CD4-positive, alpha-beta T cell treated with Interleukin-6 for 4 hours (primary cell): Measurements from ENCODE around the gene DAAM2.

Experiments used
- DNase-seq: peaks from one replicate; pipeline ENCODE4 v3.0.0-alpha.2; 2020; ENCODE audit warnings: mixed read lengths

Gene DAAM2

DNA sequence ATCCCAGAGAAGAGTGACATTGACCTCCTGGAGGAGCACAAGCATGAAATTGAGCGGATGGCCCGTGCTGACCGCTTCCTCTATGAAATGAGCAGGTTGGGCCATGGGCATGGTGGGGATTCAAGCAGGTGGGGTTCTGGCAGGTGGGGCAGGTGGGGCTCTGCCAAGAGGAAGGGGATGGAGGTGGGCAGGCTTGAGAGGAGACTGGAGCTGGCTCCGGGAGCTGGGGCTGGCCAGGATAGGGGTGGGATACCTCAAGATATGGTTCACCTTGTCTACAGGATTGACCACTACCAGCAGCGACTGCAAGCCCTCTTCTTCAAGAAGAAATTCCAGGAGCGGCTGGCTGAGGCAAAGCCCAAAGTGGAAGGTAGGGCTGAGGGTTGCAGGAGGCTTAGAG lies 99.2 kb downstream of the DAAM2 start:
- DNase-seq = no peak

DNA sequence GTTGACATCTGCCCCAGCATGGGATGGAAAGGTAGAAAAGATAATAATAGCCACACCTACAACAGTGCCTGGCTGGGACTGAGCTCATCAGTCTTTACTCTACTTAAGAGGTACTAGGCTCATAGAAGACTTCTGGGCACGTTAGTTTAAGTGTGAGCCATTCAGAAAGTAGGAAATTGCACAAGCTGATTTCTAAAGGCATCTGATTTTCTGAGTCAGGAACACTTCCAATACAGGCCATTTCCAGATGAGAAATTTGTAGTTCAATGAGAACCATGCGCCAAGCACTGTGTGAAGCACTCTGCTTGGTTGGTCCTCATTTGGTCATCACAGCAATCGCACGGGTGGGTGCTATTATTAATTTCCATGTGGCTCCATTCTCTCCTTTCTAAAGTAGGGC lies 99.8 kb downstream of the DAAM2 start:
- DNase-seq = no peak

DNA sequence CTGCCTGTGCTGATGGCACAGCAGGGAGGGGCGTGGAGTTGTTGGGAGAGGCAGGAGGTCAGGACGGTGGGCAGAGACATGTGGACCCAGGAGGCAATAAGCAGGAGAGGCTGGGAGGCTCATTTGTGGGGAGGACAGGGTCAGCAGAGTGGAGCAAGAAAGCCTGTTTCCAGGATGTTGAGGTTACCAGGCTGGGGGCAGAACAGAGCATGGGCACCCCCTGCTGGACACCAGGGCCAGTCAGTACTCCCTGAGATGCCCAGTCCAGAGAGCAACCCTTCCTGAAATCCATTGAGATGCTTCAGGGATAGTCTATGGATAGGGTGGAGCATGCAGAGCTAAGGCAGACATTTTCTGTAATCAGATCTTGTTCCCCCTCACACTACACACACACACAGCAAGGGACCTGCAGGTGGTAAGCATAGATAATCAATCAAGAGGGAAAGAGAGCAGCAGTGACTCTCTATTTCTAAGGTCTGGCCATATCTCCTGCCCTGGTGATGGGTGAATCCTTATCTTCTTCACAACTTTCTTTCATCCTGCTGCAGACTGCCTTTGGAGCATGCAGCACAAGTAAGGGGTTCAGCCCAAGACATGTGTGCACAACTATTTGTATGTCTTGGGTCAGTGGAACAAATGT lies 100.4 kb downstream of the DAAM2 start:
- no peak for DNase-seq

DNA sequence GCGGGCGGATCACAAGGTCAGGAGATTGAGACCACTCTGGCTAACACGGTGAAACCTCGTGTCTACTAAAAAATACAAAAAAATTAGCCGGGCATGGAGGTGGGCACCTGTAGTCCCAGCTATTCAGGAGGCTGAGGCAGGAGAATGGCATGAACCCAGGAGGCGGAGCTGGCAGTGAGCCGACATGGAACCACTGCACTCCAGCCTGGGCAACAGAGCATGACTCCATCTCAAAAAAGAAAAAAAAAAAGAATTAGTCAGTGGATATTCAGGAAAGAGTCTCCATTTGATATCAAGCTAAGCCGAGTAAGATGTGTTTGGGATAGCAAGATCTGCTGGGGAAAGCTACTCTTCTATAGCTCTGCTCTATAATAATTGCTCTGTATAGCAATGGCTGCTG lies 101.1 kb downstream of the DAAM2 start:
- DNase-seq = no peak

GRCh38 chr6:39896701-39897100 lies 104.5 kb downstream of the DAAM2 start:
- no peak for DNase-seq

GRCh38 chr6:39897698-39898097 lies 105.5 kb downstream of the DAAM2 start:
- DNase-seq = no peak

DNA sequence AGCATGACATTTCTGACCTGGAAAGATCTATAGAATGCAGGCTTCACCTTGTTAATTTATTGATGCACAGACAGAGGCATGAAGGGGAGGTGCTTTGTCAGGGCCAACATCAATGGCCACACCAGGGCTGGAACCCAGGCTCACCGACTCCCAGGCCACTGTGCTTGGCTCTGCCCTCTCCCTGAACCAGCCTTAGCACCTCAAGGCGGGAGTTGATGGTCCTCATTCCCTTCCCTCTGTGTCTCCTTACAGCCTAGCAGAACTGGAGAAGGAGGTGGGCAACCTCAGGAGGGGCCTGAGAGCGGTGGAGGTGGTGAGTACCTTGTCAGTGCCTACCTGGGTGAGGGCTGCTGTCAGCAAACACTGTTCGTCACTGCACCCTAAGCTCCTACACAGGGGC lies 106.4 kb downstream of the DAAM2 start:
- DNase-seq = no peak

DNA sequence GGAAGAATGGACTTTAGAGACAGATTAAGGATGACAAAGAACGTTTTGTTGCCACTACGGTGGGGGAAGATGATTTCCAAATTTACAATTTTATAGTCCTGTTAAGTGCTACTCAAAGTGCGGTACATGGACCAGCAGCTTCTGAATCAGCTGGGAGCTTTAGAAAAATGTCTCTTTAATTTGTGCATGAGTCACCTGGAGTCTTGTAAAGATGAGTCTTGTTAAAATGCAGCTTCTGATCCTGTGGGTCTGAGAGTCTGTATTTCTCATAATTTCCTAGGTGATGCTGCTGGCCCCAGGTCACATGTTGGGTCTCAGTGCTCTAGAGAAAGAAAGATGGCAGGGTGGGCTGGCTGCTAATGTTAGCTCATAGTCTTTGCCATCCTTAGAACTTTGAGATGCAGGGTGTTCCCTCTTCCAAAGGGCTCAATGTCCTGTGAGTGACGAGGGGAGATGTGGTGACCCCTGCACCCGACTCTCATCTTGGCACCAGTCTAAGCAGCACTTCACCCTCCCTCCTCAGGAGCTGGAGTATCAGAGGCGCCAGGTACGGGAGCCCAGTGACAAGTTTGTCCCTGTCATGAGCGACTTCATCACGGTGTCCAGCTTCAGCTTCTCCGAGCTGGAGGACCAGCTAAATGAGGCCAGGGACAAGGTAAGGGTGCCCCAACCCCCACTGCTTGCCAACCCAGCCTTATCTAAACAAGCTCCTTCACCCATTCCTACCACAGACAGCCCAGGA lies 107.5 kb downstream of the DAAM2 start:
- no peak for DNase-seq

GRCh38 chr6:39901116-39901655 lies 109.0 kb downstream of the DAAM2 start:
- DNase-seq = no peak

- DNase-seq = no peak
These were observed 109.5 kb downstream of the DAAM2 start for GRCh38 chr6:39901670-39902069.

GRCh38 chr6:39902136-39902535 lies 110.0 kb downstream of the DAAM2 start:
- DNase-seq = no peak

- DNase-seq = no peak
These were observed 110.8 kb downstream of the DAAM2 start for GRCh38 chr6:39902786-39903465.

DNA sequence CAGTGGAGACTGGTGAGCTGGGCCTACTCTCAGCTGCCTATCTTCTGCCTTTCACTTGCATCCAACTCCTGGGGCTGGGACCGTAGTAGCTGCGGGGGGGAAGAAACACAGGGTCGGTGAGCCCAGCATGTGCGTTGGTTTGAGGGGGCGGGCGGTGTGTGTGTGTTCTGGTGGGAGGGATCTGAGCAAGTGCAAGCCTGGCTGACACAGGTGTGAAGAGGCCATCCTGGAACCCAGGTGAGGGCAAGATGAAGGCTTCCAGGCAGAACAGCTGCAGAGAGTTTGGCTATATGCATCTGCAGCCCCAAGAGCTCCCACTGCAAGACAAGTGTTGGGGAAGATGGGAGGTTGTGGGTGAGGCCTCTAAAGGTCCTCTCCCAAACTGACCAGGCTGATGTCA lies 111.5 kb downstream of the DAAM2 start:
- no peak for DNase-seq

DNA sequence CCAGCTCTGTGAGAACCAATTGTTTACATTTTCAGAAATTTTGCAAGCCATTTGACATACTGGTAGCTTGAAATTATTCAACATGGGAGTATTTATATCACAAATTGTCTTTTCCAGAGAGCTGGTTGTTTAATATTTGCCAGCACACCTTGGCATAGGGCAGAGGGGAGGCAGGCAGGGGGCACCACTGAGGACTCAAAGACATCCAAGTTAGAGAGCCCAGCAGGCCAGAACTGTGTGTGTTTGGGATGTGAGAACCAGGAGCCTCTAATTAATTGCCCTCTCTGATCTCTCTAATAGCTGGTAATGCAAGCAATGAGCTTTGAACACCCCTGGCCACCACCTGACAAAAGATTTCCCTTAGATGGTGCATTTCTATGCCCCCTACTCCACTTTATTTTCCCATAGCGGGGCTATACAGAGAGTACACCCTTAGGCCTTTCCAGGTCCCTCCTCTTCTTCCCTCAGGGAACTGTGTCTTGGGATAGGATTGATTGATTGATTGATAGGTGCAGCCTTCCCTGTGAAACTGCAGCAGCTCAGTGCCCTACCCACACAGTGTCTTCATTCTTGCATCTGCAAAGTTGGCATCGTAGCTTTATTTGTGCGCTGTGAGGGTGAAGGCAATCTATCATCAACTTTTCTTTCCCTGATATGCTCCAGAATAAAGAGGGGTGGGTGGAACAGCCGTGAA lies 112.9 kb downstream of the DAAM2 start:
- DNase-seq = no peak

- DNase-seq = no peak
These were observed 113.4 kb downstream of the DAAM2 start for GRCh38 chr6:39905640-39905975.

DNA sequence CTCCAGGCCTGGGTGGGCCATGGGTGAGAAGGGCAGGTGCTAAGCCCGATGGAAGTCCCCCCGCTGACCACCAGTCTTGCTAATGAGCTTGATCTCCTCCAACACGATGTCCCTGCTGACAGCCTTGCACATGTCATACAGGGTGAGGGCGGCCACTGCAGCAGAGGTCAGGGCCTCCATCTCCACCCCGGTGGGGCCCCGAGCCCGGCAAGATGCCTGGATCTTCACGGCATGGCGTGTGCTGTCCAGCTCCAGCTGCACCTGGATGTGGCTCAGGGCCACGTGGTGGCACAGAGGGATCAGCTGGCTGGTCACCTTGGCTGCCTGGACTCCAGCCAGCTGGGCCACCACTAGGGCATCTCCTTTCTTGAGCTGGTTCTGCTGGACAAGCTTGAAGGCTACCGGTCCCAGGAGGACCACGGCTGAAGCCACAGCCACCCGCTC lies 114.2 kb downstream of the DAAM2 start:
- DNase-seq = no peak

DNA sequence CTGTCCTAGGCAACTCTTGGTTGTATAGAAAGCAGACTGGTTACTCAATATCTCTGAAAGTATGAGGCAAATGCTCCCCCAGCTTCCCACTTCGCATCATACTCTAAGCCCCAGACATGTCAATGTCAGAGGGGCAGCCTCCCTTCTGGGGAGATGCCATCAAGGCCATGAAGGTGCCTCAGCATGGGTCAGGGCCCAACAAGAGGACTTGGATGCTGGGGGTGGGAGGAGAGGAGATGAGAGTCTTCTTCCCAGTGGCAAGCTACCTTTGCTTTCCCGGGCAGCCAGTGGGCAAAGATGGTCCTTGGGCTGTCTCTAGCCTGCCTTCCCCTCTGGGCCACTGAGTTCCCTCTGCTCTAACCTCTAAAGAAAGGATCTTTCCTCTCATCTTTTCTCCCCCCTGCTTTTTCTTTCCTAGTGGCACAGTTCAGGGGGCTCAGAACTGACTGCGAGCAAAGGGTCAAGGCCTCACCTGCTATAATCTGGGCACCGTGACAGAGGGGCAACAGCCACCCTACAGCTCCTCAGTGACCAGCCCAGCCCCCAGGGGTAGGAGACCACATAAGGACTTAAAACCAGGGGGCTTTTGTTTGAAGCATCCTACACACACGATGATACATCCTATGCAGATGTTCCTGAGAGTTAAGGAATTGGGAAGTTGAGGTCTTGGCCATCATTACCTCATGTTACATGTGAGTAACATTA lies 115.8 kb downstream of the DAAM2 start:
- DNase-seq = no peak

- no peak for DNase-seq
These were observed 116.8 kb downstream of the DAAM2 start for GRCh38 chr6:39908838-39909583.

GRCh38 chr6:39909701-39910100 lies 117.5 kb downstream of the DAAM2 start:
- DNase-seq = no peak

DNA sequence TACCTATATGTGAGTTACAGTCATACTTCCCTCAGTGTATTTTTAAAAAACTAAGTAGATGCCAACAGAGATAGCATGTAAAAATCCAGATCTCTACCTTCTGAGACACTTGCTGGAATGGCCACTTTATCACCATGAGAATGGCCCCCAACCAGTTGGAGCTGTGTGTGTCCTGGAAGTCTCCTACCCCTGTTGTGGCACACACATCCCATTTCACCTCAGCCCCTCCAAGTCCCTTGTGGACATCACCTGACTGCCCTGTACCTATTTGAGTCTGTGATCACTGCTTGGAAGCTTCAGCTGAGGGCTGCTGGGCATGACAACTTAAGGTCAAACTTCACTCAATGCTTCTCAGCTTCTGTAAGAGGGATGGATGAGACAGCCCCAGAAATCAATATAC lies 118.0 kb downstream of the DAAM2 start:
- no peak for DNase-seq

GRCh38 chr6:39910744-39911143 lies 118.6 kb downstream of the DAAM2 start:
- DNase-seq = no peak
